GM20431 (cell line): ENCODE measurements around the gene FDX1.

Experiments
- in situ Hi-C: fragments of 300-500 bp; cut with MseI, MboI; formaldehyde crosslinking; loops from one replicate; pipeline ENCODE4 v1.15.0; 2020; ENCODE audit warnings: low sequenced_read_pairs; ENCODE audit not compliant: unreplicated experiment

The FDX1 gene

DNA sequence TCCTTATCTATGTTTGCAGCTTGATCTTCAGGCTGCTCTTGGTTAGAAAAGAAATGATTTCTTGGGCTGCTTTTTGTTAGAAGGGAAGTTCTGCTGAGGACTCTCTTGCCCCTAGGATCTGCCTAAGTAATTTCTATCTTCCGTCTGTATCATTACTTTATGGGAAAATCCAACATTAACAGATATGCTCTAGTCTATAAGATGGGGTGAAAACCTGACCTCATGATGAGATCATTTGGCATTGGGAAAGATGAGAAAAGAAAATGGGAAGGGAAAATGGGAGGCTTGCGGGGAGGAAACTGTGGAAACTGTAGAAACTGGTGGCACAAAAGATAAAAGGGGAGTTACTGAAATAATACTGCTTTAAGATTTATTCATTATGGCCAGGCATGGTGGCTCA, 63.6 kb downstream of the FDX1 start:
- in situ Hi-C loops, result no loop called here

DNA sequence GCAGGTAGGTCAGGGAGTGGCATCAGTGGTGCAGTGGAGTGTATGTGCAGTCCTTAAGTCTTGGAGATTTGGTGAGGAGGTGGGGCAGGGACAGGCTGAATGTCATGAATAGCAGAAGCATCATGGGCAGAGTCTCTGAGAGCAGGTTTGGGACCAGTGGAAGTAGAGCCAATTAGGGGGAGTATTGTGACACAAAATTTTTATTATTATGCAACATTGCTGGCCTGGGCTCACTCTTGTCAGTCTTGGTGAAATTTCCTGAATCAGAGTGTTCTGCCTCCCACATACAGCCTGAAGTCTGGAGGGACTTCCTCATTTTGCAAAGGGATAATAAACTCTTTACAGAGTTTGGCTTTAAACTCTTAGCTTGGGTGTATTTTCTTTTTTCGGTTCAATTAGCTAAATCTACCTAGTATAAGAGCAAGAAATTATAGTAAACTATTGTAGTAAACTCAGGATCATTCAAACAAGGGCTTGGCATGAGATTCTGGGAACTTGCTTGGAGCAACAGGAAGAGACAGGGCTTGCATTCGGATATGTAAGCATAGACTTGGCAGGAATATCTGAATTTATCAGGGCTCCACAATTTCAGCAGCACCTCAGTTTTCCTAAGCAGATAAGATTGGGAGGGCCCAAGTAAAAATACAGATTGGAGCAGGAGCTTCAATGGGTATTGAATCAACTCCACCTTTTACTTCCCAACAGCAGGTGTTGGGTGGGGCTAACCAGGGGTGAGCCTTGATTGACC, 67.7 kb downstream of the FDX1 start:
- in situ Hi-C loops, result no loop called here

DNA sequence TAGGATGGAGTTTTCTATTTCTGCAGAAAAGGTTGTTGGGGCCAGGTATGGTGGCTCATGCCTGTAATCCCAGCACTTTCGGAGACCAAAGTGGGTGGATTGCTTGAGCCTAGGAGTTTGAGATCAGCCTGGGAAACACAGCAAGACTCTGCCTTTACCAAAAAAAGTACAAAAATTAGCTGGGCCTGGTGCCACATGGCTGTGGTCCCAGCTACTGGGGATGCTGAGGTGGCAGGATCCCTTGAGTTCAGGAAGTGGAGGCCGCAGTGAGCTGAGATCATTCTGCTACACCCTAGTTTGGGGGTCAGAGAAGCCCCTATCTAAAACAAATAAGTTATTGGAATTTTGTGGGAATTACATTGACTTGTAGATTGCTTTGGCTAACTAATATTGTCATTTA, 71.7 kb downstream of the FDX1 start:
- in situ Hi-C loops, result no loop called here

DNA sequence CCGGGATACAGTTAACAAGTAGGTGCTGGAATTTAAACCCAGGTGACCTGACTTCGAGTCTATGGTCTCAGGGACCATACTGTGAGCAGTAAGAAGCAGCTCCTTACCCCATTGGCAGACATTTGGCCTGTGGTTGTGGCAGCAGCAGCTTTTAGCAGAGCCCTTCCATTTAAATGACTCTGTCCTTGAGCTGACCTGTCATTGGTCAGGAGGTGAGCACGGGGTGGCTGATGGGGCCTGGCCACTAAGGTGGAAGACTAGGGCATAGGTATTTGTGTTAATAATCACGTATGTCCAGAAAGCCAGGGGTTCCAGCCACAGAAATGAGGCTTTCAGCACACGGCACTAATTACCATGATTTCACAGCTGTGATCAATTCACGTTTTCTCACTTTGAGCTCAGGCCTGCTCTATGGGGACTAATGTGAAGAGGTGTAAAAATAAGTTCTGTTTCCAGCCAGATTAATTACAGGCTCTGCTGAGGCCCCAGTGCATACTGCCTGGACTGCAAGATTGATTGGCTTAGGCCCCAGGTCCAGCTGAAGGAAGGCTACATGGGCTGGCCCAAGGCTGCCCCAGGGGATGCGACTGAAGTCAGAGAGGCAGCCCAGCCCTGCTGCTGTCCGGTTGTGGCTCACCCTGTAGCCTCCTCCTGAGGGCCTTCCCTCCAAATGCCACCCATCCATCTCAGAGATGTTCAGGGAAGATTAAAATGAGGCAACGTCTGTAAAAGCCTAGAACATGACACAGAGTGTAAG, 76.0 kb downstream of the FDX1 start:
- in situ Hi-C loops, result no loop called here

DNA sequence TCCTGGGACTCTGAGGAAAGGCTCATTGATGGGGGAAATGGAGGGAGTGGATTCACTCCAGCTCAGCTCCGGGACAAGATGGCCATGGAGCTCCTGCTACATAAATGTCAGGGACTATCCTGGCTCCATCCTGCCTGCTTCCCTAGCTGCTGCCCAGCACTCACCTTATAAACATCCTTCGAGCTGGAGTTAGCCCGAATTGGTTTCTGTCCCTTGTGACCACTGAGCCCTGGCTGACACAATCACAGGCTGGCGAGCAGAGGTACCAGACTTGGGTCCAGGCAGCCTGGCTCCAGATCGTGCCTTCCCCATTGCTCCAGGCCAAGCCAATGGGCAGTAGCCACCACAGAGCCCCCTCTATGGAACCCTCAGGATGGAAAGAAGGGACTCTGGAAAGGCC, 77.6 kb downstream of the FDX1 start:
- in situ Hi-C loops, result no loop called here

DNA sequence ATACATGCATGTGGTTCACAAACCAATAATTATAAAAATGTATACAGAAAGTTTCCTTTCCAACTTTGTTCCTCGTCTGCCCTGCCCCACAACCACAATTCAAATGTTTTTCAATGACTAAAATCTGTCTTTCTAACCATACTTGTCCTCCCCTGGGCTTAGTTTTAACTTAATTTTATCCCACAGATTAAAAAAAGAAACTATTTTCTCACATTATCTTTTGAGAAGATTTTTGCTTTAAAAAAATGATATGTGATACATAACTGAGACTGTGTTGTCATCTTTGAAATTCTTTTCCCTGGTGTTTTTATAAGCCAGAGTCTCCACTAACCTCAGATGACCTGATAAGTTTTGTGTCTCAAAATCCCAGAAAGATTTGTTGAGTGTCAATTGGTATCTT, 79.0 kb downstream of the FDX1 start:
- in situ Hi-C loops, result no loop called here

DNA sequence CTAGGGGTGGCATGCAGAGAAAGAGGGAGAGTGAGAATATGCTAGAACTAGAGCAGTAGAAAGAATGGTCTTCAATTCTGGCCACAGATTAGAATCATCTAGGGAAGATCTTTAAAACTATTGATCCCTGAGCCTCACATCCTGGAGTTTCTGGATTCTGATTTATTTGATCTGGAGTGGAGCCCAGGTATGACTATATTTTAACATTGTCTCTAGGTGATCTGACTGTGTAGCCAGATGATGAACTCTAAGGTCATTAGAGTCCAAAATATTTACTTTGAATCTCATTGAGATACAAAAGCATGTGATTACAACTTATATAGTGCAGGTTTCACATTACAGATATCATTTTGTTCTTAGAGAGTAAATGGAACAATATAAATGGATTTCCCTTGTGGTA, 79.7 kb downstream of the FDX1 start:
- in situ Hi-C loops, result no loop called here

DNA sequence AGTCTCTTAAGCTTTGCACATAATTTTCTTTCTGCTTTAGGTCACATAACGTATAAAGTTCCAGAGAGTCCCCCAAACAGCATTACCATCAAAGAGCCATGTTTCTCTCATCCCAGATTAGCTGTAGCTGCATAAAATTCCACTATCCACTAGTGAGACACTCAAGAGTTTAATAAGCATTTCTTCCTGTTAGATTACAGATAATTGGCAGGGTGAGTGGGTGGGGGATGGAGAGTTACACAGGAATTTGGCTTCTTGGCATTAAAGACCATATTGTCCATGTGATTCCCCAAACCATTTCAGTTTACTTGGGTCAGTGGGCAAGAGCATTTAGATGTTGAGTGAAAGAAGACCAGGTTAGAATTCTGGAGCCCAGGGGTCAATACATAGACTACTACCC, 82.3 kb downstream of the FDX1 start:
- in situ Hi-C loops, result no loop called here

DNA sequence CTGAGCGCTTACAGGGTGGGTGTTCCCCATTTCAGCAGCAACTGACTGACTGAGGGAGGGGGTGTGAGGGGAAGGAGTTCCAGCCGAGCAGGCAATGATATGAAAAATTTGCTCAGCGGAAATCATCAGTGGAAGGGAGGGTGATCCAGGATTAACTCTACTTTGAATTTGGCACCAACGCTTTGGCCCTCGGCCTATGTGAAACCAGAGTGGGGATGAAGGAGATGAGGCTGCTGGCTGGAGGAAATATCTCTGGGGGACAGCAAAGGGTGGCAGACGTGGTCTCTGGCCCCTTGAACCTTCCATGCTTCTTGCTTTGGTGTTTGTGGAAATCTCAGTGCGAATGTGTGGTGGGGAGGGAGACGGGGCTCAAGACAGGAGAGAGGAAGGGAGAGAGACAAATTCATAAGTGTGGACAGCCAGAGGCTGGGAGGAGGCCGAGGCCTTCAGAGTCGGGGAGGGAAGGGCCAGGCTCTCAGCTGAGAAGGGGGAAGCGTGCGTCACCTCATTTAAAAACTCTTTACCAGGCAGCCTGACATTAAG, 83.6 kb downstream of the FDX1 start:
- in situ Hi-C loops, result no loop called here

DNA sequence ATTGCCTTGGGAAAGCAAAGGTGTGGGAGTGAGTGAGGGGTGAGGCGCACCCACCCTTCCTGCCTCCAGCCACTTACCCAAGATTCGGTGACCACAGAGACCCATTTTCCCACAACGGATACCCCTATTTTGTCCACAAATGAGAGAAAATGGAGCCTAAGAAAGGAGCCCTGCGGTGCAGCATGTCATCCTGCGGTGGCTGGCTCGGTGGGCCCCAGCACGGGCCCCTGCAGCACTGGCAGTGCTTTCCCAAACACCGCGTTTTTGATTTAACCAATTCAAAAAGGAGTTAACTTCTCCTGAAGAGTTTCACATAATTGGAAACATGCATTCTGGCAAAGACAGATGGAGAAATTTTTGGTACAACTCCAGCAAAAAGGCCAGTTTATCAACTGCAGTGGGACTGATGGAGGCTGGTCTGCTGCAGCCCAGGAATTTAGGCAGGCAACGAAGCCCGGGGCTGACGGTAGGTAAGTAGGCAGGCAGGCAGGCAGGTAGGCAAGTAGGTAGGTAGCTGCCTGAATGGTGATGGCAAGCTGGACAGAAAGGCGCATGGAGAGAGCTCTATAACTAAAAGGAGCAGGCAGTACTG, 84.2 kb downstream of the FDX1 start:
- in situ Hi-C loops, result no loop called here
